ENCODE data around the gene KCNAB1.
"Not testable (repeated sequence)": the region's sequence is repeated elsewhere in the genome, so short reads cannot be mapped to it uniquely, and the experiment has no call there.

Gene KCNAB1

GRCh38 chr3:156137397-156137796, 17.0 kb downstream of the KCNAB1 start:
- DNase-seq (ENCODE audit: low read depth, low spot score): not testable (repeated sequence)

- no peak for DNase-seq (ENCODE audit: low read depth, low spot score)
Observed at GRCh38 chr3:156140001-156140595, 19.7 kb downstream of the KCNAB1 start.

DNA sequence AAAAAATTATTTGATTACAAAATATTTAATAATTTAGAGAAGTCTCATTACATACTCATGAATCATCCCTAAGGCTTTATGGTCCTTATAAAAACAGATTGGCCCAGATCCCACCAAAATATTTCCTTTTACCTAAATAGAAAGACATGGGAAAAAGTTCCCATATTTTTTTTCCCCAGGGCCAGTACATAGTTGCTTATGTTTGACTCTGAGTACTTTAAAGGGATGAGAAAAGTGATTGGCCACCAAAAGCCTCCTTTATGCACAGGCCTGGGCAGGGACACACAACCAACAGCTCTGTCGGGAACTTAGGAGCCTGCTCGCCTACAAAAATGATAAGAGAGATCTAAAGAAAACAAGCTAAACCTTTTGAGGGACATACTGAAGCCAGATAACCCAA, 22.3 kb downstream of the KCNAB1 start:
- no peak for DNase-seq (ENCODE audit: low read depth, low spot score)

GRCh38 chr3:156143136-156143535, 22.8 kb downstream of the KCNAB1 start:
- no peak for DNase-seq (ENCODE audit: low read depth, low spot score)

- no peak for DNase-seq (ENCODE audit: low read depth, low spot score)
Observed at GRCh38 chr3:156144060-156144459, 23.7 kb downstream of the KCNAB1 start.

DNA sequence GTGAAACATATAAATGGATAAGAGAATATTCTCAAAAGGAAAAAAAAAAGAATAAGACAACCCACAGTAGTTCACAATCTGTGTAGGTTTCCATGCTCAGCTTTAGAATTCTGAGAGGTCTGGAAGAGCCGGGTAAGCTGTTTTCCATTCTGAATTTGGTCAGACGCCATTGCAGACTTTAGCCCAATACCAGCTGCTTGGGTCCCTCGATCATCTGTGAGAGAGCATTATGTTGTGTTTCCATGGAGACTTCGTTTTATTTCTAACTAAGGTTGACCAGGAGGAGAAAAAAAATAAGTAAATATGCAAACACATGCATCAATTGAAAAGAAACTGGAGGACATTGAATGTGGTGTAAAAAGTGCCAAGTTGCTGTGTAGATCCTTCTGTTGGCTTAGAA, 25.5 kb downstream of the KCNAB1 start:
- no peak for DNase-seq (ENCODE audit: low read depth, low spot score)

DNA sequence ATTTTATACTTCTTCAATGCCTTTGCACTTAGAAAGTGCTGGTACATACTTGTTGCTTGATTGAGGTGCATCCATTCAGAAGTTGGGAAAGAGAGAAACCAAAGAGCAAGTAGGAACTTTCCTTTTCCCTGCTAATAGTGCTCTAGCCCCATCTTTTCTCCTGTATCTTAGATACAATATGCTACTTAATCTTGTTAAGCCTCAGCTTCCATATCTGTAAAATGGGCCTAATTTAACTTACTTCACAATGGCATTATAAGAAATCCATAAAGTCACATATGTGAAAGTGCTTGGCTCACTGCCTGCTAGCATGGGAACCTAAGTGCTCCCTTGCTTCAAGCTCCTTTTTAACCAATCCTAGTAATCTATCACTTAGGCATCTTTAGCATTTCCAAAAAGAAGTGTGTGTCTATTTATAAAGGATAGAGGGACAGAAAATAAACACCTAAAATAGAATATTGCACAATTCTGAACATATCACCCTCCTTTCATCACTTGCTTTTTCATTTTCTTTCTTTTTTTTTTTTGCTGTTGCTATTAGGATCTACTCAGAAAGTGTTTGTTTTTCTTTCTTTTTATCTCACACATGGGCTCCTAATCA, 28.1 kb downstream of the KCNAB1 start:
- DNase-seq (ENCODE audit: low read depth, low spot score): no peak

DNA sequence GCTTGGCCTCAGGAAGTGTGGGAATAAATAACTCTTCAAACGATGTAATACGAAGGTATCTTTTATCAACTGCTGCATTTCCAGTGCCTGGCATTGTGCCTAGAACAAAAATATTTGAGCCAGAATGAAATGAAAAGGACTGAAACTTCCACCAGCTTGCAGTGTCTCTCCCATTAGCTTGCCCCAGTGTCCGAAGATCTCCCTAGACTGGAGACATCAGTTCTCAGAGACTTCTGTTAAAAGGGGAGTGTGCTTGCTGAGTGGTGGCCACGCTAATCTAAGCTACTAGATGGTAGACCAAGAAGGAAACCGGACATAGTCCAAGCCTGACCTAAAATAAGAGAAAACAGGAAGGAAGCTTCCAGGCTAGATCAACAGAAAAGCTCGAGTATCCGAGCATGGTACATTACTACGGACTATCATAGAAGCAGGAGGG, 28.6 kb downstream of the KCNAB1 start:
- peak; percentile 30 for DNase-seq (ENCODE audit: low read depth, low spot score)

- DNase-seq (ENCODE audit: low read depth, low spot score): no peak
Observed at GRCh38 chr3:156149876-156150275, 29.5 kb downstream of the KCNAB1 start.

DNA sequence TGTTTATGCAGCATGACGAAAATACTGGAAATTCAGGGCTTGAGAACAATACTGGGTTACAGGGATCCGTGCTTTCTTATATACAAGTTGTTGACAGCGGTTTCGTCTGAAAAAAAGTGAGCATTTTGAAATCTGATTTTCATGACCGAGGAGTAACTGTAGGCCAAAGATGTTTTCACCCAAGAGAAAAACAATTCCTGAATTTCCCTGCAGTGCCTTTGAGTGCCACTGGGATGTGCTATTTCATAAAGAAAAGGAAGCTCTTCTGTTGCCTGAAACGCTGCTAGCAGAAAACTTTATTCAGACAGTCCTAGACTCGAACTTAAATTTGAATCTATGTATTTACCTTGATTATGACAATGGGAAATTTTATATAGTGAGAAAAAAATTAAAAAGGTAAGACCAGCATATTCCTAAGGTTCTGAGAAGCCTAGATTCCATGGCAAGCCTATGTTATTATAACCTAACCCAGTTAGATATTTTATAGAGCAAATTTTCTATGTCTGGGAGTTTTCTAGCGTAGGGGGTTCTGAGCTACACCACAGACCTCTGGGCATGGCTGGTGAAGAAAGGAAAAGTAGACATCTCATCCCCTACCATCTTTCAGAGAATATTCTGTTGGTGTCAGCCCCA, 30.2 kb downstream of the KCNAB1 start:
- DNase-seq (ENCODE audit: low read depth, low spot score): peak; percentile 72

DNA sequence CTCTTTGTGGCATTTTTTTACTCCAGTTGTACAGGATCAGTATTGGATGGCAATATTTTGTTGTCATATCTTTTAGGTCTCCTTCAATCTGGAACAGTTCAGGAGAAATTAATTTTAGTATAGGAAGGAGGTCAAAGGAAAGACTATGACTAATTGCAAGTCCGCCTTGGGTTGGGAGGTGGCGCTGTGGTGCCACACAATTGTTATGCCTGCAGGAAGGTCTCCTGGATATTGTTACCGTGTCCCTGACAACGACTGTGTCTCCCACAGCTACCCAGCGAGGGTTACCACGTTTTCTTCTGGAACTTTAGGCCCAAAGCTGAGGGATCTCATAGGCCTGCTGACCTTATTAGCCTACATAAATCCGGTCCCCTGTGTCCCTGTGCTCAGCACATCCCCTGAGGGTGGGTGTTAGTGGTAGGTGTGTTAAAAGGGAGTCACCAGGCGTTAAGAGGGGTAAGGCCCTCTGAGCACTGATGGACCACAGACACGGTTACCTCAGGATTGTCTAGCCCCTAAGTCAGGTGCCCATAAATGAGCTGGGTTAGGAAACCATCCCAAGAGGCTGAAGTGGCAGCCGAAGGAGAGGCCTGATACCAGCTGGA, 31.5 kb downstream of the KCNAB1 start:
- peak; percentile 86 for DNase-seq (ENCODE audit: low read depth, low spot score)

GRCh38 chr3:156158656-156159295, 38.4 kb downstream of the KCNAB1 start:
- DNase-seq (ENCODE audit: low read depth, low spot score): no peak

- peak; percentile 13 for DNase-seq (ENCODE audit: low read depth, low spot score)
Observed at GRCh38 chr3:156160647-156161046, 40.3 kb downstream of the KCNAB1 start.

DNA sequence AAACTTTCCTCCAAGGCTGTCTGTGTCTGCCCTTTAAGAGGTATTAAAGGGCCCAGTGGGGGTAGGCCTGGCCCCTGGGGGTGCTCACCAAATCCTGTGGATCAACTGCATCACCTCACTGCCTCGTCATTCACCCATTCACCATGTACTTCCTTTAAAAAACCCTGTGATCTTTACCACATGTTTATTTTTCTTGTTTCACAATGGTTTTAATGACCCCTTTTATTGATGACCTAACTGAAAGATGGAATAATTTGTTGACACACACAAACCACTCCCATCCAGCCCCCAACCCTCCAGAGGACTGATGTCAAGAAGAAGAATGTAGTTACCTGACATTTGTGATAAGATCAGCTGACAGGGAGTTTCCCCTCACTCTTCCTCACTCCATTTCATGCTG, 40.8 kb downstream of the KCNAB1 start:
- peak; percentile 30 for DNase-seq (ENCODE audit: low read depth, low spot score)

DNA sequence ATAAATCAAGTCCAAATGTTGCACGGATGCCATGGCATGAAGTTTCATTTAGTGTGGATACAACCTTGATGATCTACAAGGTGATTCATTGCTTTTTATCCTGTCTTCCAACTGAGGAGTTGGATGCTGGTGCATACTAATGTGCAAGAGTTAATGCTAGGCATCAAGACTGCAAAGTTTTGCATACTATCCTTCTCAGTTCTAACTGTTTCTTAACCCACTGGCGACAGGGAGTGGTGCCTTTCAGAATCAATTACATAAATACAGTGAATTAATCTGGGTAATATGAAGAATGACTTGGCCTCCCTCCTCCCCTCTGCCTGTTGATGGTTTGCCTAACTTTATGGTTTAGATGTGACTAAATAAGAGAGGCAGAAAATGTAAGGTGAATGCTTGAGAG, 43.5 kb downstream of the KCNAB1 start:
- no peak for DNase-seq (ENCODE audit: low read depth, low spot score)

DNA sequence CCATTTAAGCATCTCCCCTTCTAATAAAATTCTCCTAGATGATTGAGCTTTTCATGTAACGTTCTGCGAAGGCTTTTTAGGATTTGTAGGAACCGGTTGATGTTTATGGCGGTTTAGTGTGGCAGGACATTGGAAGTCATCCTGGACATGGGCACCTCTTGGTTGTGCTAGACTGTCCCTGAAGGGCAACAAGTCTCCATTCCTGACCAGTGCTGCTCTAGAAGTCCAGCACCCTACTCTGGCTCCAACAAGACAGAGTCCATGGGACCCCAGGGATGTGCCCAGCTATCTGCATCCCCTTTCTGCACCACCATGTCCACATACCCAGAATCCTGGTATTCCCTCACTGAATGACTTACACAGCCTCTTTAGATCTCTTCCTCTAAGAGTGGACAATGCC, 46.4 kb downstream of the KCNAB1 start:
- no peak for DNase-seq (ENCODE audit: low read depth, low spot score)

DNA sequence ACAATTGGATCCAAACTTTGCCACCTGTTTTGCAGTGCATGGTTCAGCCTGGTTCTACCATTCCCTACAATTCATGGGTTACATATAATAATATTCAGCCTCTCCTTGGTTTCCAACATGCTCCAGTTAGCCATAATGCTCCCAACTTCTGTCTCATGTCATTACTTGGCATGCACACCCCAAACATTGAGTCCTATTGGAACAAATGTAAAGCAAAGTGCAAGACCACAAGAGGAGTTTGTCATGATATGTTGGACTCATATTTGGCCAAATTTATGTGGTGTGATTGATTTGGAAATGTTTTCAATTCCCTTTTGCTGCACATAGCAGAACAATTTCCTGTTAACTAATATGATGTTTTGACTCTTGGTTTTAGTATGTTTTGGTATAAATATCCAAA, 50.2 kb downstream of the KCNAB1 start:
- no peak for DNase-seq (ENCODE audit: low read depth, low spot score)

- no peak for DNase-seq (ENCODE audit: low read depth, low spot score)
Observed at GRCh38 chr3:156171281-156172267, 51.2 kb downstream of the KCNAB1 start.

GRCh38 chr3:156172536-156172935, 52.2 kb downstream of the KCNAB1 start:
- no peak for DNase-seq (ENCODE audit: low read depth, low spot score)

DNA sequence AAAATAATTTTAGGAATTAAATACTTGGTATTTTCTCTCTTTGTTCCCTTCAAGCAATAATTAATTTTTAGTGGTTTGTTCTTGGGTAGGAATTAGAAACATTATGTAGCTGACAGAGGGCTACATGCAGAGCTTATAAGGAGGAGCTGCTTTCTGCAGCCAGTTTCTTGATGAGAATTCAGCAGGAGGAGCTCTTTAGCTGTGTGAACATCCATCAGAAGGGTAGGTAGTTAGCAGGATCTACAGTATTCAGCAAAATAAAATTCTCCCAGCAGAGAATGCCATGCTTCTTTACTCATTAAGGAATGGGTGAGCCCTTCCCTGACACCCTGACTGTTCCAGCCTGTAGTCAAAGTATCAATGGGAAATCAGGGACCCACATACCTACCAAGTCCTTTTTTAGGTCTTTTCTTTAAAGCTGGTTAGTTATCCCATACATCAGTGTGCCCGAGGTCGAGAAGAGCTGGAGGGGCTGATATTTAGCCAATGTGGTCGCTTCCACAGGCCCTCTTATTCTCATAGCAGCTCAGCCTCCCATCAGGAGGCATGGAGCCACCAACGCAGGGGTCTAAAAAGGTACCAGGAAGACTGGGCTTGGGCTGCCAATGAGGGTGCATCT, 54.0 kb downstream of the KCNAB1 start:
- DNase-seq (ENCODE audit: low read depth, low spot score): peak; percentile 59

GRCh38 chr3:156175570-156175969, 55.2 kb downstream of the KCNAB1 start:
- DNase-seq (ENCODE audit: low read depth, low spot score): no peak

All from astrocyte of the hippocampus (primary cell).